H7 (cell line): ENCODE measurements around the gene RUNX1. TPM values are rescaled to one million over a fixed set of nuclear protein-coding genes. Genes with fewer than 3 reads are reported as not detected.

Experiments used
- DNase-seq: peaks from one replicate; pipeline ENCODE4 v3.0.0; 2012
- H3K27me3 ChIP-seq: 2 replicates; pipeline ENCODE4 v1.6.0; 2011; ENCODE audit warnings: mild to moderate bottlenecking, low read length; ENCODE audit not compliant: control insufficient read depth, insufficient read depth
- H3K36me3 ChIP-seq: replicated peaks from 2 replicates; pipeline ENCODE4 v1.5.1; 2011; ENCODE audit warnings: low read length; ENCODE audit not compliant: control insufficient read depth, insufficient read depth
- H3K4me3 ChIP-seq: 2 replicates; pipeline ENCODE4 v1.5.1; 2011; ENCODE audit warnings: low read depth, mild to moderate bottlenecking, control low read depth, low read length, moderate library complexity; ENCODE audit not compliant: insufficient read depth
- total RNA-seq: library from RNA; depleted of rRNA; stranded (reverse); fragments of >200 nt; shearing (Covaris generic); gene quantifications from 2 replicates; pipeline ENCODE4 v1.2.3, GENCODE V29; 2014

RUNX1 gene
- total RNA-seq, 1 experiment from 2014 or later: 0.48 TPM

GRCh38 chr21:34890724-34891612 is 158.1 kb downstream of the RUNX1 start:
- DNase-seq: peak; percentile 58
- no peaks in the 10 kb centered on the region for H3K36me3 ChIP-seq
- H3K27me3 ChIP-seq: peaks cover 66% of the 10 kb centered on the region
- H3K4me3 ChIP-seq: peak overlapping the region; percentile 48

- Histone ChIP-seq H3K36me3 (no peaks in the 10 kb centered on the region), H3K4me3 (peak overlapping the region; percentile 48), H3K27me3 (peaks cover 71% of the 10 kb centered on the region)
- no peak for DNase-seq
Observed at GRCh38 chr21:34890470-34890723, 158.7 kb downstream of the RUNX1 start.

- peaks cover 76% of the 10 kb centered on the region for H3K27me3 ChIP-seq
- H3K36me3 ChIP-seq: no peaks in the 10 kb centered on the region
- peak overlapping the region; percentile 64 for H3K4me3 ChIP-seq
- DNase-seq: peak; percentile 90
Observed at GRCh38 chr21:34889676-34890469, 159.2 kb downstream of the RUNX1 start.

- Histone ChIP-seq H3K36me3 (no peaks in the 10 kb centered on the region), H3K4me3 (peak overlapping the region; percentile 64), H3K27me3 (peaks cover 82% of the 10 kb centered on the region)
- no peak for DNase-seq
Observed at GRCh38 chr21:34889320-34889675, 159.8 kb downstream of the RUNX1 start.

- Histone ChIP-seq H3K27me3 (peaks cover 88% of the 10 kb centered on the region), H3K36me3 (no peaks in the 10 kb centered on the region), H3K4me3 (peak overlapping the region; percentile 64)
- peak; percentile 95 for DNase-seq
Observed at GRCh38 chr21:34888569-34889319, 160.4 kb downstream of the RUNX1 start.

GRCh38 chr21:34887725-34888568 is 161.2 kb downstream of the RUNX1 start:
- DNase-seq: peak; percentile 57
- Histone ChIP-seq H3K36me3 (no peaks in the 10 kb centered on the region), H3K27me3 (peaks cover 87% of the 10 kb centered on the region), H3K4me3 (peak overlapping the region; percentile 40)

GRCh38 chr21:34887105-34887442 is 162.0 kb downstream of the RUNX1 start:
- Histone ChIP-seq H3K4me3 (peak overlapping the region; percentile 42), H3K27me3 (peaks cover 81% of the 10 kb centered on the region), H3K36me3 (no peaks in the 10 kb centered on the region)
- peak; percentile 61 for DNase-seq

- peak overlapping the region; percentile 42 for H3K4me3 ChIP-seq
- H3K36me3 ChIP-seq: no peaks in the 10 kb centered on the region
- peak; percentile 66 for DNase-seq
- H3K27me3 ChIP-seq: peaks cover 74% of the 10 kb centered on the region
Observed at GRCh38 chr21:34886240-34887104, 162.6 kb downstream of the RUNX1 start.

GRCh38 chr21:34885626-34886239 is 163.4 kb downstream of the RUNX1 start:
- H3K27me3 ChIP-seq: peaks cover 67% of the 10 kb centered on the region
- DNase-seq: peak; percentile 57
- no peaks in the 10 kb centered on the region for H3K36me3 ChIP-seq
- peak overlapping the region; percentile 42 for H3K4me3 ChIP-seq

GRCh38 chr21:34885125-34885524 is 164.0 kb downstream of the RUNX1 start:
- peaks cover 61% of the 10 kb centered on the region for H3K27me3 ChIP-seq
- no peak overlapping the region for H3K4me3 ChIP-seq
- no peaks in the 10 kb centered on the region for H3K36me3 ChIP-seq
- DNase-seq: no peak

GRCh38 chr21:34884346-34884929 is 164.7 kb downstream of the RUNX1 start:
- H3K27me3 ChIP-seq: peaks cover 56% of the 10 kb centered on the region
- no peaks in the 10 kb centered on the region for H3K36me3 ChIP-seq
- no peak for DNase-seq
- H3K4me3 ChIP-seq: no peak overlapping the region

GRCh38 chr21:34883491-34884271 is 165.4 kb downstream of the RUNX1 start:
- Histone ChIP-seq H3K36me3 (no peaks in the 10 kb centered on the region), H3K27me3 (peaks cover 53% of the 10 kb centered on the region), H3K4me3 (no peak overlapping the region)
- no peak for DNase-seq
